Astrocyte (in vitro differentiated cells and primary cell): ENCODE data around the gene SEPSECS.

ENCODE experiments used
- EZH2 ChIP-seq: IDR thresholded peaks from 2 replicates; pipeline ENCODE4 v1.6.1; 2012; ENCODE audit warnings: mild to moderate bottlenecking, low read length, inconsistent platforms; ENCODE audit not compliant: insufficient read depth
- TF ChIP-seq, protein P1 (sequence below): IDR thresholded peaks from 2 replicates; pipeline ENCODE4 v1.5.1; 2011; ENCODE audit warnings: low read depth, mild to moderate bottlenecking, inconsistent platforms, low read length, moderate library complexity; ENCODE audit not compliant: insufficient read depth

DNA sequence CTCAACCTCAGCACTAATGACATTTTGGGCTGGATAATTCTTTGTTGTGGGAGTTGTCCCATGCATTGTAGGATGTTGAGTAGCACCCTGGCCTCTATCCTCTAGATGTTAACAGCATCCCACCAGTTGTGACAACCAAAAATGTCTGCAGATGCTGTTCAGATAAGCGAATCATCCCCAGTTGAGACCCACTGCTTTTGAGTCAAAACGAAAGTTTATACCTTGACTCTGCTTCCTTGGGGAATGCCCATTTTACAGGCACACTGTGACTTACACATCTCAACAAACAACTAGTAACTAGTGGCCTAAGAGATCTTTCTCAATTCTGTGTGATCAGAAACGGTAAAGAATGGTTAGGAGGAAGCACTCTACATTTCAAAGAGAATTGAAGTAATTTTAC lies 37.0 kb downstream of the SEPSECS start:
- TF ChIP-seq, protein P1, sequence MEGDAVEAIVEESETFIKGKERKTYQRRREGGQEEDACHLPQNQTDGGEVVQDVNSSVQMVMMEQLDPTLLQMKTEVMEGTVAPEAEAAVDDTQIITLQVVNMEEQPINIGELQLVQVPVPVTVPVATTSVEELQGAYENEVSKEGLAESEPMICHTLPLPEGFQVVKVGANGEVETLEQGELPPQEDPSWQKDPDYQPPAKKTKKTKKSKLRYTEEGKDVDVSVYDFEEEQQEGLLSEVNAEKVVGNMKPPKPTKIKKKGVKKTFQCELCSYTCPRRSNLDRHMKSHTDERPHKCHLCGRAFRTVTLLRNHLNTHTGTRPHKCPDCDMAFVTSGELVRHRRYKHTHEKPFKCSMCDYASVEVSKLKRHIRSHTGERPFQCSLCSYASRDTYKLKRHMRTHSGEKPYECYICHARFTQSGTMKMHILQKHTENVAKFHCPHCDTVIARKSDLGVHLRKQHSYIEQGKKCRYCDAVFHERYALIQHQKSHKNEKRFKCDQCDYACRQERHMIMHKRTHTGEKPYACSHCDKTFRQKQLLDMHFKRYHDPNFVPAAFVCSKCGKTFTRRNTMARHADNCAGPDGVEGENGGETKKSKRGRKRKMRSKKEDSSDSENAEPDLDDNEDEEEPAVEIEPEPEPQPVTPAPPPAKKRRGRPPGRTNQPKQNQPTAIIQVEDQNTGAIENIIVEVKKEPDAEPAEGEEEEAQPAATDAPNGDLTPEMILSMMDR: no peak
- no peak for TF ChIP-seq EZH2
